Stimulated activated CD8-positive, alpha-beta memory T cell treated with anti-CD3 and anti-CD28 coated beads, Interleukin-2, amount 100 ng/mL, for 1 hour (primary cell): ENCODE results near the gene LATS2.
"Not testable (repeated sequence)": the region's sequence is repeated elsewhere in the genome, so short reads cannot be mapped to it uniquely, and the experiment has no call there.

ENCODE experiments used
- DNase-seq, 2 donors: peaks; one replicate each; pipeline ENCODE4 v3.0.0-alpha.2; 2020; ENCODE audit warnings: low read depth in 2 of 2

LATS2 gene

DNA sequence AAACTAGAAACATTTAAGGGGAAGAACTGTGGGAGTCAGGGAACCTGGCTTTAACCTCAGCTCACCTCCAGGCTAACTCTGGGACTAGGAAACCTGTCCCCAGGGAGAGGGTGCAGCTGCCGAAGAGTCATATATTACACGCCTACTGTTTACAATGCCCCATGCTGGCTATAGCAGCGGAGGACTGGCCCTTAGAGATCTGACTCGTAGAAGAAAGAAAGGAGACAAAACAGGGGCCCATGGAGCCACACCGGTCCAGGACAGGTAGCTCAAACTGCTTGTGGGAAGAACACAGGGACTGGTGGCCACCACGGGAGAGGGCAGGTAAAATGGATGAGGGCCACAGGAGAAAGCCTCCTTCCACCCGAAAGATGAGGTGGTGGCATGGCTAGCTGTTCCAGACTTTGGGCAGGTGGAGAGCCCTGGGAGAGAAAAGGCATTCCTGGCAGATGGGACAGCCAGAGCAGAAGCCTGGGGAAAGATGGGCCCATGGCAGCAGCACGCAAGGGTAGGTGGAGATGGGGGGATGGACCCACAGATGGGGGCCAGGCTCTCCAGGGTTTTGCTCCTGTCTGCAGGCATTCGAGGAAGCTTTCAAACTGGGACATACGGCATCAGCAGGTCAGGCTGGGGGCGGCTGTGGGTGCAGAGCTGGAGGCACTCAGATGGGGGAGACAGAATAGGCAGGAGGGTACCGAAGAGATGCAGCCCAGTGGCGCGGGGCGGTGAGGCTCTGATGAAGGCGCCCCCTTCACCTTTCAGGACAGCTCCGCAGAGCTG lies 69.5 kb downstream of the LATS2 start:
- DNase-seq: no peak

DNA sequence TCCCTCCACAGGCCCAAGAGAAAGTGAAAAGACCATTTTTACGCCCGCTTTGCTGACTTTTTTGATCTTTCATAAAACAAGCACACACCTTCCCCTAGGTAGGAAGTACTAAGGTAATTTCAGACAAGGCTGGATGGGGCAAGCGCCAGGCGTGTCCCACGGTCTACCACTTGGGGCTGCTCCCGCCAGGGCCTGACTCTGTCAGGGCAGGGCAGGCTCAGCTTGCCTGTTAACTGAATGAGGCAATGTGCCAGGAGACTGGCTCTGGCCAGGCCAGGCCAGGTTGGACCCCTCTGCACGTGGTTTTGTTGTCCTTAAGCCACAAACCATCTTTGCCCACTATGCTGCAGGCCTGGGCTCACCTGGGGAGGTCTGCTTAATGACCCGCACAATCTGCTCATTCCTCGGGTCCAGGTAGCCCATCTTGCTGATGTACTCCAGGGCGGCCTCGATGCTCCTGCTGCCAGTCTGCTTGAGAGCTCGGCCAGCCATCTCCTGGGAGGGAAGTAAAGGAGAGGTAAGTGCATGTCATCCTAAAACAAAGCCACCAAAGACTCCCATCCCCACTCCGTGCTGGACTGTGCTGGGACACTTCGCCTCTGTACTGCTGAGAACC lies 70.4 kb downstream of the LATS2 start:
- no peak for DNase-seq

DNA sequence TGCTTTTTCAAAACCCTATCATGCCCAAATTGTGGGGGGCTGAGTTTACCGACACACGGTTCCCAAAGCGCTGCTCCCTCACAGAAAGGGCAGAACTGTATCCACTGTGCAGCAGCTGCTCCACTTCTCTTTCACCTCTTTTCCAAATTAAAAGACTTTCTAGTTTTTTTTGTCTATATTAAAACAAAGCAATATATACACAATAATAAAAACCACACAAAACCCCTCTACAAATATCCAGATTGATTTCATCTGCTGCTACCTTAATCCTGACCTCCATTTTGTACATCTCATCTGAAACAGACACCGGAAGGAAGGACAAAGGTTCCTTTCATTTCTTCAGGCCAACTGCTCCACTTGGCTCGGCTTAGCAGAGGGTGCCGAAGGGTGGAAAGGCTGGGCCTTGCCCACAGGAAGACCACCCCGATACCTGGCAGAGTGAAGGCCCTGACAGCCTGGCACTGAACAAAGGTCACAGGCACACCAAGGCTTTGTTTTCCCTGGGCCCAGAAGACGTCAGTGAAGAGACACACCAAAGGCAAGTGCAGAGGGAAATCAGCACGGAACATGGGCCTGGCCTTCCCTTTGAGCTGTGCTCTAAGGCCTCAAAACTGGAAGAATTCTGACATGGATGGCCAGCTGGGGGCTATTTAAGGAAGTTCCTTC lies 71.6 kb downstream of the LATS2 start:
- no peak for DNase-seq

DNA sequence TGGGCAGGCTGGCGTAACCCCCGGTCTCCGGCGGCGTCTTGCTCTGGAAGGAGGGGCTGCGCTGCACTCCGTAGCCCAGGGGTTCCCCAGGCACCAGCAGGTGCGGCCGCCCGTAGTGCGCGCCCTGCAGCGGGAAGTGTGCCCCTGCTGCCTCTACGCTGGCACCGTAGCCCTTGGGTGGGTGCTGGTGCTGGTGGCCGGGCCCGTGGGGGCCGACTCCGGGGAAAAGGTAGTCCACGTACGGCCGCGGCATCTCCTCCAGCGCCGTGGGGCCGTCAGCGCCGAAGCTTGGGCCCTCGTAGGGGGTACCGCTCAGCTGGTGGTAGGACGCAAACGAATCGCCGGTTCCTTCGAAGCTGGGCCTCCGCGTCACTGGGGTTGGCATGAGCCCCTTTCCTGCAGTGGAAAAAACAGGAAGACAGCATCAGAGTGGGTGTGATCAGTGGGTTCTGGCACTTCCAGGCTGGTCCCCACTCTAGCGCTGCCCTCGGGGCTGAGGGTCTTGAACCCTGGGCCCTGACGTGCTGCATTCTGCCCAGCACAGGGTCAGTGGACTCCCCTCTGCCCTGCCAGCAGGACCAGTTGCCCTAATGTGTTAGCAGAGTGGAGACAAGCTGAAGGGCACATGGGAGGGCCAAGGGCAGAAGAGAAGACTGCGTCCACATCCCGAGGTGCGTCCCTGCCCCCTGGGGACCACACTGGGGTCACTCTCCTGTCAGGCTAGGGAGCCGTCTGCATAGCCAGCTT lies 72.3 kb downstream of the LATS2 start:
- DNase-seq: no peak

DNA sequence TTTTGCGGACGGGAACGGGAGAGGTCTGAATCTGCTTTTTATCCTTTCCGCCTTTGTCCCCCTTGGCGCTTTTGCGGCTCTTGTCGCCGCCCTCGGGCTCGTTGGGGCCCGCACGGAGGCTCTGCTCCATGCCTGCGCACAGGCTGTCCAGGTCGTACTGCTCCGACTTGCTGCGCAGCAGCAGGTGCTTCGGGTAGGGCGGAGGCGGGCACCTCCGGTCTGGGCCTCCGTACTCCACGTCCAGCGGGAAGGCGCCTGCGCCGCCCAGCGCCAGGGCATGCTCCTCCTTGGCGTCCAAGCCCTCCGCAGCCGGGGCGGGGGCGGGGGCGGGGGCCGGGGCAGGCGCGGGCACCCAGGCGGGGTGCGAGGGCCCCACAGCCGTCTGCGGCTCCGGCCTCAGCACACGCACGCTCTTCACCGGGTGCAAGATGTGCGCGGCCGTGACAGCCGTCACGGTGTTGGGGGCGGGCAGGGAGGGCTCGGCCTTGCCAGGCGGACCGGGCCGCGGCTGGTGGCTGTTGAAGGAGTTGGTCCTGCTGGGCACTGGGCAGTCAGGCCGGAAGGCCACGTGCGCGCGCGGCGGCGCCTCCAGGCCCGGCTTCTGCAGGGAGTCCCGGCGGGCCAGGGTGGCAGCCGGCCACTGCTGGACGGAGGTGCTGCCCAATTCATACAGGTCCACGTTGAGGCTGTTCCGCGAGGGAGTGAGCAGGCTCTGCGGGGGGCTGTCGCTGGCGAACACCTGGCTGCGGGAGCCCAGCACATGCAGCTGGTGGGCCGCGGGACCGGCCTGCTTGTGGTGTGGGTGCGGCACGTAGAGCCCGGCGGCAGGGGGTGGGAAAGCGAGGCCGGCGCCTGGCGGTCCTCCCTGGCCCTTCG lies 73.1 kb downstream of the LATS2 start:
- no peak for DNase-seq

DNA sequence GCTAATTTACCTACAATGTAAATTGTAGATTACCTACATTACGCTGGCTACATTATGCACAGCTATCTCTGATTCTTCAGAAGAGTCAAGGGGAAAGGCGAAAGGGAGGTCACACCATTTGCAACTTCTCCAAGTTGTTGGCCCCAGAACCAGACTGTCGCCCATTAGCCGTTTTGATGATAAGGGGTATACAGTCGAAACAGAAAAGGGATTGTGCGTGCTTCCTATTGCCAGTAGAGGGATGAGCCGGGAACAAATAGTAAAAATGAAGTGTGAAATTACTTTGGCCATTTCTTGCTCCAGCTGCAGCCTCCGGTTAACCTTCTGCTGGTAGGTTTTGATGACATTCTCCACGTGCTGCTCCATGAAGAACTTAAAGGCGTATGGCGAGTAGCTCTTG lies 73.8 kb downstream of the LATS2 start:
- DNase-seq: no peak

DNA sequence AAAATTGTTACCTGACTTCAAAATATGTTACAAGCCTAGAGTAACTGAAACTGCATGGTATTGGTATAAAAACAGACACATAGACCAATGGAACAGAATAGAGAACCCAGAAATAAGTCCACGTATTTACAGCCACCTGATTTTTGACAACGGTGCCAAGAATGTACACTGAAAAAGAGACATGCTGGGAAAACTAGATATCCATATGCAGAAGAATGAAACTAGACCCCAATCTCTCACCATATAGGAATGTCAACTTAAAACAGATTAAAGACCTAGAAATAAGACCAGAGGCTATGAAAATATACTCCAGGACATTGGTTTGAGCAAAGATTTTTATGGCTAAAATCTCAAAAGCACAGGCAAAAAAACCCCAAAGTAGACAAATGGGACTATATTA lies 76.5 kb downstream of the LATS2 start:
- DNase-seq: no peak

DNA sequence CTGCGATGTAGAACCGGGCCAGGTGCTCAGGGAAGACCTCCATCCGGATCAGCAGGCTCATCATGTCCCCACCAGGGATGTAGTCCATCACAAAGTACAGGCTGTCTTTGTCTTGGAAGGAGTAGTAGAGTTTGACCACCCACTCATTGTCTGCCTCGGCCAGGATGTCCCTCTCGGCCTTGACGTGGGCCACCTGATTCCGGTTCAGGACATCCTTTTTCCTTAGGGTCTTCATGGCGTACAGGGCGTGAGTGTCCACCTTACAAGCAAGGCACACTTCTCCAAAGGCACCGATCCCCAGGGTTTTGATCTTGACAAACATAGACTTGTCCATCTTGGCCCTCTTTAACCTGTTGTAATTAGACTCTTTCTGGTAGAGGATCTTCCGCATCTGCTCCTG lies 78.0 kb downstream of the LATS2 start:
- DNase-seq: no peak

DNA sequence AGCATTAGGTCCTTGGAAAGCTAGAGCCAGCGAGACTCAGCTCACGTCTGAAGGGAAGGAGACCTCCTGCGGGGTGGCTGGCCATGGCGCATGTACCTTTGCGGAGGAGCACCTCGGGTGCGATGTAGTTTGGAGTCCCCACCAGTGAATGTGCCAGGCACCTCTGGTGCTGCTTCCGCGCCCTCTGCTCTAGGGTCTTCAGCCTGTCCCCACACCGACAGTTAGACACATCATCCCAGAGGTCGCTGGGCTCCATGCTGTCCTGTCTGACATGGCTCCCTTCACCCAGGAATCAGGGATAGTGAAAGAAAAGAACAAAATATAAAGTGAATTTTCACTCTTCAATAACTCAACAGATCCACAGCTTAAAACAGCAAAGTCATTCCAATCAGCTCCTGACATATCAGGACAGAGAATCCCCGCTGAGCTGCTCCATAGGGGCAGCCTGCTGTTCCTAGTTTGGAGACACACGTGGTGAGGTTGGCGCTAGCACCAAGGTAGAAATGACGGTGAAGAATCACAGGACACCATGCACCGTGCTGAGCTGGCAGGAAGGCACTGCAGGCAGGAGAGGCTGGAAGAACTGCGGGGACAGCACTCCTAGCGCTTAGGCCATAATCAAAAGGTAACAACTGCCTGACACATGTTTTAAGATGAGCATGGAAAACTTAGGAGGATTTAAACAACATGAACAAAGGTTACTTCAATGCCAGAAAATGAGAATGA lies 79.9 kb downstream of the LATS2 start:
- DNase-seq: no peak

DNA sequence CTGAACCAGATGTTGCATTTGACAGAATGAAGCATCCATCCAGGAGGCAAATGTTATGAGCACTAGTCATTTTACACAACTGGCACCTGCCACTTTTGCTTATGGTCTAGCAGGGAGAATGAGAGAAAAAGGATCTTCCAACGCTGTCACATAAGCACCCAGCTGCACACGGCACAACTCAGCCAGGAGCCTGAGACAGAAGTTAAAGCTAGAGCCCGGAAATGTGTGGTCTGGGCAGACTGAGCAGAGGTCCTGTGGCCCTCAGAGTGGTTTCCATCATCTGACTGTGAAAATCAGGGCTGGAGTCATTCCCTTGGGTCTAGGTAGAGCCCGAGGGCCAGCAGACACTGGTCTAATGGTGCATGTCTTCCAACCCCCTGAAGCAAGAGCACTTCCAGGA lies 80.5 kb downstream of the LATS2 start:
- DNase-seq: no peak

DNA sequence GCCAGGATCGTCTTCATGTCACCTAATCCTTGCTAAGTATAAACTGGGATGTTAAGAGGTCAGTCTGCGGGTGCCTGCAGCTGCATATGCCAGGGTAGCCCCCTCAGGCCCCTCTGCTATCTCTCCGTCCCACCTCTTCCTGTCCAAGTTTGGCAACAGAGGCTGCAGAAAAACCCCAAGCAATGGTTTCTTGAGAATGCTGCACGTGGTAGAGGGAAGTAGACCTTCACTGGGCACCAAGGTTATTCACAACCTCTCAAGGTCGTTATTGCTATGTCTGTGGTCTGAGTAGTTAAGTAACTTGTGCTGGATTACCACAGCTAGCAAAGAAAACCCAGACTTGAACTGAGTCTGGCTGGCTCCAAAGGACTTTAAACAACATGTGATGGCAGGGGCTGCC lies 81.0 kb downstream of the LATS2 start:
- DNase-seq: no peak

DNA sequence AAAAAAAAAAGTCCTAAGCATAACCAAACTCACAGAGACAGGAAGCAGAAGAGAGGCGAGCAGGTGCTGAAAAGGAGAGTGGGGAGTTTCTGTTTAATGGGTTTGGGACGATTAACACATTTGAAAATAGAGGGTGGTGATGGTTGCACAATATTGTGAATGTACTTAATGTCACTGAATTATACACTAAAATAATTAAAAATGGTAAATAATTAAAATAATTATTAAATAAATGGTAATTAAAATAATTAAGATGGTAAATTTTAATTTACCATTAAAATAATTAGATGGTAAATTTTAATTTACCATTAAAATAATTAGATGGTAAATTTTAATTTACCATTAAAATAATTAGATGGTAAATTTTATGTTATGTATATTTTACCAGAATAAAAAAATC lies 84.0 kb downstream of the LATS2 start:
- DNase-seq: no peak

DNA sequence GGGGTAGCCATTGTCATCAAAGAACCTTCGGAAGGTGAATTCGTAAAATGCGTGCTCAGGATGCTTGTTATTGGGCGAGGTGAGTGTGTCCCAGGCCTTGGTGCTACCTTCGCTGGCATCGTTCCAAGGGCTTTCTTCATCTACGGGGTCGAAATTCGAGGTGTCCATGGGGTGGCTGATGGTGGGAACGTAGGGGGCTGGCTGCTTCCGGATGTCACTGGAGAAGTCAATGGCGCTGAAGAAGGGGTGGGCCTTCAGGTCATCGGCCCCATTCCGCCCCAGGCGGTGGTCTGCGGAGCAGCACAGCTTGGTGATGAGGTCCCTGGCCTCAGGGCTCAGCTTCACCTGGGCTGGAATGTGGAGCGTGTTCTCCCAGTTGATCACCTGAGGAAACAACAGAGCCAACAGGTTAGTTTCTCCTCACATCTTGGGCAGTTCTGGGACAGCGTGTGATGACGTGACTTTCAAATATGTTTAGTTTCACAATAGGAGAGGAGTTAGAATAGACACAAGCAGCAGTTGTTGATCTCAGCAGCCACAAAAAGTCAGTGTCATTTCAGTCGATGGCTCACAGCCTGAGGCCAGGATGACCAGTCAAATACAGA lies 86.3 kb downstream of the LATS2 start:
- DNase-seq: no peak

DNA sequence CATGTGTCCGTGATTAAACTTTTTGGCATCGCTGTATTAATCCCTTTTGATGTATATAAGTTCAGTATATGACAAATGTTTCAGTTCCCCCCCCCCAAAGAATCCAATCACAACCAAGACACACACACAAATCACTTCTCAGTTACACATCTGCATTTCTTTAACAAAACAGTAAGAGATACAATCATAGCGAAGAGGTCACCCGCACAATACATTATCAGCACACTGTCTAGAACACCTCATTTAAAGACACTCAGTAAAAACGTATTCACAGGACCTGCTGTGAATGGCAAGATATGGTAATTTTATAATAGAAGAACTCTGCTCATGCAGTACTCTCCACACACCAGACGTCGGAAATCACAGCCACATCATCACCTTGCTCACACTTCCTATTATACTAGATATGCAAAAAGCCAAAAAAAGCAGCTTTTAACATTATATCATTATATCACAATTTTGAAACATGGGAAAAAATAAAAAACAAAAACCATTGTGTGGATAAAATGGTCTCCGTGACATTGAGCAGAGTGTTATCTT lies 87.4 kb downstream of the LATS2 start:
- no peak for DNase-seq

DNA sequence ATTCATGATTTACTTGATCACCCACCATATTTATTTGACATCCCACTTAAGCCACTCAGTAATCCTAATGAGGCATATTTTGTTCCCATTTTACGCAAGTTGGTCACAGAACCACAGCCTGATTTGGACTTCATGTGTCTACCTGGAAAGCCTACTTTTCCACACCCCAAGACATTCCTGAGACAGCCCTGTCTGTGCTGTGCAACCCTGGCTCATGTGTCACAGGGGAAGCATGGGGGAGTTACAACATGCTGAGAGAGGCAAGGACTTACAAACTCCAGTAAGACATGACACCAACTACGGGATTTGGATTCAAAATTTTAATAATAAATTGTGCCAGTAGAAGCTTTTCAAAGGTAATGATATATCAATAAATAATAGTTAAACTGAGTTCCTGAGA lies 88.7 kb downstream of the LATS2 start:
- DNase-seq: no peak

DNA sequence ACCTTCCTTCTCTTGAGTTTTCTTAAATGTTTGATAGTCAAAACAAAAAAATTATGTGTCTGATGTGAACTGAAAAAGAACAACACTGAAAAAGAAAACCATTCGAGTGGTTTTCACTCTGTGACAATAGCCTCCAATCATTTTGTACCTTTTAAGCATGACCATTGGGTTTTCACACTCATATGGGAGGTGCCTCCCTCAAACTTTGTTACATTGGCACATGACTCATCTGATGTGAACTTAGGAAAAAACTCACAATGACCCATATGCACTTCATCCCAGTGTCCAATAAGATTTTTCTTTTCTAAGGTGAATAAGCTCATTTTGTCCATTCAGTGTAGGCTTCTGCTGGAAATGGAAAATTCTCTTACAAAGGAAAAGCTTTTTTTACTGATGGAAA lies 92.2 kb downstream of the LATS2 start:
- DNase-seq: no peak

DNA sequence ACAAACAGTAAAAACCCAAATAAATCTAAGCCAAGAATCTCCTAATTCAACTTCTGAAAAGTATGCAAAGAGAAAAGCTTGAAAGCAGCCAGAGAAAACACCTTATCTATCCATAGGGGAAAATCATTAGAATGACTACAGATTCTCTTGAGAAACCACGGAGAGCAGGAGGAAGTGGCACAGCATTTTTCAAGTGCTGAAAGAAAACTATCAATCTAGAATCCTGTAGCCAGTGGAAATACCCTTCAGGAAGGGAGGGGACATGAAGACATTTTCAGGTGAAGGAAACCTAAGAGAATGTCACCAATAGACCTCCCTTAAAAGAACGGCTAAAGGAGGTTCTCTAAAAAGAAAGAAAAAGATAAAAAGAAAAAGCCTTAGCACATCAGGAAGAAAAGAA lies 92.6 kb downstream of the LATS2 start:
- DNase-seq: no peak

DNA sequence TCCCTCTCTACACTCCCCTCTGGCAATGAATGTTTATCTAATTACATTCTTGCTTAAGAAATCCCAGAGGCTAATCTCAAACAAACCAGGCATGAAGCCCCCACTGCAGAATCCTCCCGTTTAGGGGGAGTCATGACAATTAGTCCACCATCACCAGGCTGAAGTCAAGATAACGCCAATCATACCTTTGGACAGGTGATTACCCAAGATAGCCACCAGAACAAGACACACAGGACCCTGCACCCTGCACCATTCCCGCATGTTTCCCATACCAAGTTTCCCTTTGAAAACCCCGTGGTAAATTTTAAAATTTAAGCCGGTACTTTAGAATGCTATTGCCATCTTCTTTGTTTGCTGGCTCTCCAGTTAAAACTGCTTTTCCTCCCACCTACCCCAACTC lies 94.0 kb downstream of the LATS2 start:
- no peak for DNase-seq

DNA sequence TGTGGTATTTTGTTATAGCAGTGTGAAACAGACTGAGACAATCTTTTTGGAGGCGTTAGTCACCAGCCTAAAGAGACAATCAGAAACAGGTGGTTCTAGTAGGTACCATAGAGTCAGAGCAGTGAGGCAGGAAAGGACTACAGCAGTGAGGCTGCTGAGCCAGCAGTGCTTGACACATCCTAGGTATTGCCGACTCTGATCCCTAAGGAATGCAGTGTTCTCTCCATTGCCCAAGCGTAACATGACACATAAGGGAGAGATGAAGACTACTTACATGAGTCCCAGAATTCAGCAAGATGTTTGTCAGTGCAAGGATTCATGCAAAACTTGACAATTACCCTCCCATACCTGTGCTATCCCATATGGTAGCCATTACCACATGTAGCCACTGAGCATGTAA lies 96.5 kb downstream of the LATS2 start:
- DNase-seq: no peak

DNA sequence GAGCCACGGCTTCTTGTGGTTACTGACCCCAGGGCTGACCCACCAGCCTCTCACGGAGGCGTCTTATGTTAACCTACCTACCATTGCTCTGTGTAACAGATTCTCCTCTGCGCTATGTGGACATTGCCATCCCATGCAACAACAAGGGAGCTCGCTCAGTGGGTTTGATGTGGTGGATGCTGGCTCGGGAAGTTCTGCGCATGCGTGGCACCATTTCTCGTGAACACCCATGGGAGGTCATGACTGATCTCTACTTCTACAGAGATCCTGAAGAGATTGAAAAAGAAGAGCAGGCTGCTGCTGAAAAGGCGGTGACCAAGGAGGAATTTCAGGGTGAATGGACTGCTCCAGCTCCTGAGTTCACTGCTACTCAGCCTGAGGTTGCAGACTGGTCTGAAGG lies 99.7 kb downstream of the LATS2 start:
- not testable (repeated sequence) for DNase-seq
